Adrenal gland (tissue), 12 donors: ENCODE measurements around the gene TBC1D14. TPM values are rescaled to one million over a fixed set of nuclear protein-coding genes. Genes with fewer than 3 reads are reported as not detected.
A peak's percentile ranks its signal among the peaks of the same experiment; 100 is the strongest.

Experiments
- DNase-seq, 7 donors: peaks; one replicate each; pipeline ENCODE4 v3.0.0-alpha.2; 2019 to 2020
- H3K27ac ChIP-seq, 5 donors: fragments of 200-600 bp; sonication (generic) in 4 of 5; 1 replicate in 3 of 5; 2 replicates in 2 of 5; pipeline versions ENCODE4 v1.5.1 to v1.8.0; 2016 to 2020; ENCODE audit warnings: mild to moderate bottlenecking in 1 of 5
- H3K27me3 ChIP-seq: fragments of 200-600 bp; 2 replicates; pipeline ENCODE4 v1.8.0; 2021
- H3K36me3 ChIP-seq, 2 donors: fragments of 200-600 bp; replicated peaks in 1 of 2; 1 replicate in 1 of 2; 2 replicates in 1 of 2; pipeline versions ENCODE4 v1.5.1 to v1.8.0; 2018 to 2022
- H3K4me1 ChIP-seq, 2 donors: fragments of 200-600 bp; replicated peaks in 1 of 2; 1 replicate in 1 of 2; 2 replicates in 1 of 2; pipeline versions ENCODE4 v1.5.1 to v1.8.0; 2018 to 2021
- H3K4me3 ChIP-seq, 4 donors: fragments of 200-600 bp; sonication (generic) in 3 of 4; one replicate each; pipeline ENCODE4 v1.5.1; 2016 to 2018
- H3K9me3 ChIP-seq, 3 donors: fragments of 200-600 bp; sonication (generic) in 1 of 3; replicated peaks in 1 of 3; 1 replicate in 2 of 3; 2 replicates in 1 of 3; pipeline versions ENCODE4 v1.5.1 to v1.8.0; 2016 to 2021
- POLR2A ChIP-seq, 2 donors: fragments of 450-650 bp; IDR thresholded peaks; one replicate each; pipeline ENCODE4 v1.6.1; 2017; ENCODE audit warnings: antibody characterized with exemption in 2 of 2, mild to moderate bottlenecking in 2 of 2, moderate library complexity in 1 of 2
- WGBS, 4 donors: extraction: QIAGEN DNeasy Blood & Tissue Kit in 2 of 4; methylation state at CpG; one replicate each; pipeline versions ENCODE4 v1.1.5 to v1.1.7; 2013 to 2017; 5-methylcytosine and 5-hydroxymethylcytosine counted together
- intact Hi-C, 2 donors: fragments of 100-400 bp; cut with DNase I; formaldehyde crosslinking; loops; one replicate each; pipeline versions ENCODE4 v1.14.1 to v1.15.0; 2022 to 2023
- polyA plus RNA-seq, 3 donors: library from polyadenylated mRNA; stranded (reverse); fragments of 200-250 nt in 2 of 3; fragments of 350-450 nt in 1 of 3; fragmentation: Illumina TruSeq in 1 of 3; extraction: RNeasy Lipid Tissue Mini Kit (QIAGEN cat#74804) in 1 of 3; gene quantifications; one replicate each; pipeline ENCODE4 v1.2.3, GENCODE V29; 2013 to 2014
- total RNA-seq, 9 donors: library from RNA; depleted of rRNA in 4 of 9; stranded (reverse); fragments of >200 nt in 4 of 9; fragments of 120-200 nt in 1 of 9; fragmentation: NEBNext Ultra II Directional in 1 of 9; extraction: Animal tissue kit (Norgen Biotek cat#: 25700) in 1 of 9; gene quantifications; one replicate each; pipeline versions ENCODE4 v1.1.0 to v1.2.4, GENCODE V29; 2013 to 2023
- TF ChIP-seq, protein P1 (sequence below), 6 experiments: fragments of 450-650 bp in 4 of 6; fragments of 200-600 bp in 2 of 6; sonication (generic) in 1 of 6; IDR thresholded peaks; 1 replicate in 5 of 6; 2 replicates in 1 of 6; pipeline versions ENCODE4 v1.5.1 to v1.8.0; 2016 to 2021; ENCODE audit warnings: antibody characterized with exemption in 6 of 6, mild to moderate bottlenecking in 2 of 6, moderate library complexity in 1 of 6
- donor health status: healthy with polysubstance abuse.
- donor health status: Bipolar disorder and iron deficiency.
- donor health status: DM: yes; HTN: yes; CAD: no.
- donor health status: DM: no; HTN: no; CAD: no.
- donor health status: DM: no; HTN: no; CAD: no.
- donor health status: DM: yes; HTN: yes; CAD: no.

The TBC1D14 gene
- total and polyA plus RNA-seq, 12 donors = 24.9 to 110 (median 83.0) TPM

DNA sequence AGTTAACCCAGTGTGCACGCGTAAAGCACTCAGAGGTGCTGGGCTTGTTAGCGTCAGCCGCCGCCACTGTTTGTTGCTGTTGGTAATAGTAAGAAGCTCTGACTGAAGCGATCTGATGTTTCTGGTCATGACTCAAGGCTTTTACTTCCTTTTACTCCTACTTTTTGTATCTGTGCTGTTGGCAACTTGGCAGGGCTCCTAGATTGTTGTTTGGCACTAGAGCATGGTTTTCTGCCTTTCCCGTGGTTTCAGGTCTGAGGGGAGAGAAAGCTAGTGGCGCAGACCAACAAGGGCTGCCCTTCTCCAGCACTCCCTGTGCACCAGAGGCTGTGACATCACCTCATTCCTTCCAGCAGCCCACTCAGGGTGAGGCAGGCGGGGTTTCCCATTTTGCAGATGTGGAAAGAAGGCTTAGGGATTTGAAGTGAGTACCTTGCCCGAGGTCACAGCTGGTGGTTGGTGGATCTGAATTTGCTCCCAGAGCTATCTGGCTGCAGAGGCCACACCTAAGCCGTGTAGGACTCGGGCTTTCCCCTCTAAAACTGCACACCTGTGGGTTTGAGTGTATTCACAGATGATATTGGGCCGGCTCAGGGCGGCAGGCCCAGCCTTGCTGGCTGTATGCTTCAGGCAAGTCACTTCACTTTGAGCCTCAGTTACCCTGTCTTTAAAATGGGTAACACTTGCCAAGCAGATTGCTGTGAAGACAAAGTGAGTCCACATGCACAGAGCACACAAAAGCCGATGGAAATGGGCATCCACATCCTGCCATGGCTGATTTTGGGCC lies 82.3 kb downstream of the TBC1D14 start:
- WGBS, 4 donors = 27 to 54% (median 40%) methylated on average over 10 to 15 of the region's 15 CpGs
- H3K4me3 ChIP-seq = no peak overlapping the region

DNA sequence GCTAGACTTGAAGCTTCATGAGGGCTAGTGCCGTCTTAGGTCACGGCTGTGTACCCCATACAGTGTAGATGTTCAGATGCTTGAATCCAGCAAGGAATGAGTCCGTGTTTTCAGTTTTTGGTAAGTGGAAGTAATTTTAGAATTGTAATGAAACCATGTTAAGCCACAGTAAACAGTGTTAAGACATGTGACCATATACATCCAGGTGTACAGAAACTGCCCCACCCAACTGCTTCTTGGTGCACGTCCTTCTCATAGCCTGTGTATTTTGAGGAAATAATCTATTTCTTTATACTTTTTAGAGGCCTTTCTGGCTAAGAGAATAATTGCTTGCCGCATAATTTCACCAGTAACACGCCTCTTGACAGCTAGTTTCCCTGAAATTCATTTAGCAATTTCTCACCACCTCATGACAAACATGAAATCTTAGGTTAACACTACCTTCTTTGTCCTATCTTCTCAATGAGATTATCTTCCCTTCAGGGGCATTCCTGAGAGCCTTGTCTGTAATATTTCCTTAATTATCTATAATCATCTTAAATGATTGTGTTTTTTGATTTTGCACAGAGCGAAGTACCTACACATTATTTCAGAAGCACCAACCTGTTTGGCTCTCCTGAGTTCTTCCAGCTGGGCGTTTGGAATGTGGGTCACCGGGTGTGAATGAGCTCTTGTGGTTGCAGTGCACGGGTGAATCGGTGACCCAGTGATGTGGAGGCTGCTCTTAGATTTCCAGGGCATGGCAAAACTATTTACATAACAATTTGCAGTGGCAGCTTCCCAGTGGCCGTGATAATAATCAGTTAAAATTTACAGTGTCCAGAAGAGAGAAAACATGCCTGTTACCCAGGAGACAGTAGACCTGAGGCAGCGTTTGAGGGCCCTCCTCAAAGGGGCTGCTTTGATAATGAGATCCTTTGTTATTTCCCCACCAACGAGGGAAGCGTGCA lies 83.4 kb downstream of the TBC1D14 start:
- peak in 1 of 7 donors; percentile 60 for DNase-seq
- H3K27ac ChIP-seq = peak overlapping the region in 3 of 5 donors; percentile 77 to 88 (median 85)
- TF ChIP-seq, protein P1, sequence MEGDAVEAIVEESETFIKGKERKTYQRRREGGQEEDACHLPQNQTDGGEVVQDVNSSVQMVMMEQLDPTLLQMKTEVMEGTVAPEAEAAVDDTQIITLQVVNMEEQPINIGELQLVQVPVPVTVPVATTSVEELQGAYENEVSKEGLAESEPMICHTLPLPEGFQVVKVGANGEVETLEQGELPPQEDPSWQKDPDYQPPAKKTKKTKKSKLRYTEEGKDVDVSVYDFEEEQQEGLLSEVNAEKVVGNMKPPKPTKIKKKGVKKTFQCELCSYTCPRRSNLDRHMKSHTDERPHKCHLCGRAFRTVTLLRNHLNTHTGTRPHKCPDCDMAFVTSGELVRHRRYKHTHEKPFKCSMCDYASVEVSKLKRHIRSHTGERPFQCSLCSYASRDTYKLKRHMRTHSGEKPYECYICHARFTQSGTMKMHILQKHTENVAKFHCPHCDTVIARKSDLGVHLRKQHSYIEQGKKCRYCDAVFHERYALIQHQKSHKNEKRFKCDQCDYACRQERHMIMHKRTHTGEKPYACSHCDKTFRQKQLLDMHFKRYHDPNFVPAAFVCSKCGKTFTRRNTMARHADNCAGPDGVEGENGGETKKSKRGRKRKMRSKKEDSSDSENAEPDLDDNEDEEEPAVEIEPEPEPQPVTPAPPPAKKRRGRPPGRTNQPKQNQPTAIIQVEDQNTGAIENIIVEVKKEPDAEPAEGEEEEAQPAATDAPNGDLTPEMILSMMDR (IDR thresholded peaks at IDR 0.05) = no peak
- no peak for TF ChIP-seq POLR2A (IDR thresholded peaks at IDR 0.05)
- intact Hi-C loops = no loop called here
- peaks cover 28 to 48% of the 10 kb centered on the region in 2 donors for H3K4me1 ChIP-seq
- 67 to 74% (median 70%) methylated on average over 15 of the region's 15 CpGs for WGBS, 4 donors
- no peaks in the 10 kb centered on the region for H3K27me3 ChIP-seq
- H3K36me3 ChIP-seq = peaks cover 0 to 44% of the 10 kb centered on the region in 2 donors
- no peaks in the 10 kb centered on the region for H3K9me3 ChIP-seq
- no peak overlapping the region for H3K4me3 ChIP-seq

More for the DNA sequence above, 82.3 kb downstream of the TBC1D14 start:
- peaks cover 0 to 34% of the 10 kb centered on the region in 2 donors for H3K36me3 ChIP-seq
- peak; percentile 60 to 92 (median 89) for DNase-seq
- H3K27me3 ChIP-seq = no peaks in the 10 kb centered on the region
- H3K4me1 ChIP-seq = peaks cover 35 to 55% of the 10 kb centered on the region in 2 donors
- peak in 1 of 2 donors; percentile 65 for TF ChIP-seq POLR2A (IDR thresholded peaks at IDR 0.05)
- TF ChIP-seq, protein P1 (IDR thresholded peaks at IDR 0.05) = no peak
- no peaks in the 10 kb centered on the region for H3K9me3 ChIP-seq
- intact Hi-C loops = no loop called here
- H3K27ac ChIP-seq = peak overlapping the region; percentile 56 to 88 (median 77)

DNA sequence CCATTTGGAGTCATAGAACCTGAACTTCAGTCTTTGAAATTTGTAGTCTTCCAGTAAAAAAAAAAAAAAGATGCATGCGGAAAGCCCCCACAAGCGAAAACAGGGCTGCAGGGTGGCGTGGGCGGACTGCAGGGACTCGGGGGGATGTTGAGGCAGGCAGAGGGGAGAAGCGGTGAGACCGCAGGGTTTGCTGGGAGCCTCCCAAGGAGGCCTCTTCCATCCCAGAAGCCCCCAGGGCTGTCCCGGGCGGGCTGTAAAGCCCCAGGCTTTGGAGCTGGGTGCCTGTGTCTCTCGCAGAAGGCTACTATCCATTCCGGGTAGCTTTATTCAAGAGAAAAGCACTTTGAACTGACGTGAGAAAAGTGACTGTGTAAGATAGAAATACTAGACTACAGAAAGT lies 86.9 kb downstream of the TBC1D14 start:
- H3K4me3 ChIP-seq = no peak overlapping the region
- H3K9me3 ChIP-seq = no peaks in the 10 kb centered on the region
- no peak overlapping the region for H3K27ac ChIP-seq
- H3K27me3 ChIP-seq = no peaks in the 10 kb centered on the region
- 89 to 96% (median 94%) methylated on average over 12 of the region's 12 CpGs for WGBS, 4 donors
- intact Hi-C loops = no loop called here
- peaks cover 27 to 31% of the 10 kb centered on the region in 2 donors for H3K4me1 ChIP-seq
- DNase-seq = peak in 2 of 7 donors; percentile 3 to 45
- TF ChIP-seq, protein P1 (IDR thresholded peaks at IDR 0.05) = no peak
- no peak for TF ChIP-seq POLR2A (IDR thresholded peaks at IDR 0.05)
- H3K36me3 ChIP-seq = peaks cover 0 to 72% of the 10 kb centered on the region in 2 donors
